ENCODE data around the gene PCBP1. TPM values are rescaled to one million over a fixed set of nuclear protein-coding genes. Genes with fewer than 3 reads are reported as not detected.

The PCBP1 gene
- total and polyA plus RNA-seq, 2 donors from 2014 or later: 224 to 298 TPM

GRCh38 chr2:70061317-70061716 lies 26.0 kb upstream of the PCBP1 start:
- FAIRE-seq (no peak), DNase-seq (no peak)
- H3K9me3 ChIP-seq (ENCODE audit: control insufficient read depth in 2 of 3, insufficient read depth in 1 of 3, low read length in 3 of 3): no peaks in the 10 kb centered on the region
- H3K27ac ChIP-seq (ENCODE audit: low read depth in 2 of 2, low read length in 2 of 2): no peak overlapping the region
- peaks cover 7 to 20% (median 16%) of the 10 kb centered on the region in 3 donors for H3K36me3 ChIP-seq (ENCODE audit: control insufficient read depth in 2 of 3, insufficient read depth in 3 of 3, low read length in 3 of 3)
- no peak overlapping the region for H3K9ac ChIP-seq (ENCODE audit: low read length in 3 of 3)
- TF ChIP-seq CTCF (IDR thresholded peaks at IDR 0.05; ENCODE audit: borderline replicate concordance, extremely low read depth, insufficient read depth): no peak
- no peak overlapping the region for H3K4me3 ChIP-seq (ENCODE audit: low read length in 3 of 3)
- peaks cover 0 to 6% (median 6%) of the 10 kb centered on the region in 3 donors for H3K4me1 ChIP-seq (ENCODE audit: control insufficient read depth in 2 of 3, insufficient read depth in 2 of 3, low read depth in 1 of 3, low read length in 3 of 3)
- intact Hi-C loops (cut with DNase I): loop anchor here (10.0 kb wide), 1 partner anchor 127 kb away; no protein-coding TSS in a partner anchor
- H3K27me3 ChIP-seq (ENCODE audit: control insufficient read depth, insufficient read depth, low read length): no peaks in the 10 kb centered on the region

DNA sequence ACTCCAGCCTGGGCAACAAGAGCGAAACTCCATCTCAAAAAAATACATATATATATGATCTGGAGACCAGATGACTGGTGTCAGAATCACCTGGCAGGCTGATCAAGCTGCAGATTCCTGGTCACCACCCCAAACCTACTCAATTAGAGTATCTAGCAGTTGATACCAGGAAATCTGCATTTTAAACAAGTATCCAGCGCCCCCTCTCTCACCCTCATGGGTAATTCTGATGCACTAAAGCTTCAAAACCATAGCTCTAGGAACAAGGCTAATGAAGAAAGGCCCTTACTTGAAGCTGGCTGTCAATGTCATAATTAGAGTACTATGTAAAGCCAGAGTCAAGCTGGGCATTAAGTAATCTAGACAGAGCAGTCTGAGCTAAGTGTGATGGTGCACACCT lies 25.0 kb upstream of the PCBP1 start:
- H3K4me3 ChIP-seq (ENCODE audit: low read length in 3 of 3): no peak overlapping the region
- intact Hi-C loops (cut with DNase I): loop anchor here (10.0 kb wide), 1 partner anchor 127 kb away; no protein-coding TSS in a partner anchor
- peaks cover 7 to 23% (median 18%) of the 10 kb centered on the region in 3 donors for H3K36me3 ChIP-seq (ENCODE audit: control insufficient read depth in 2 of 3, insufficient read depth in 3 of 3, low read length in 3 of 3)
- FAIRE-seq (no peak), DNase-seq (no peak)
- H3K27ac ChIP-seq (ENCODE audit: low read depth in 2 of 2, low read length in 2 of 2): no peak overlapping the region
- no peak overlapping the region for H3K9ac ChIP-seq (ENCODE audit: low read length in 3 of 3)
- H3K27me3 ChIP-seq (ENCODE audit: control insufficient read depth, insufficient read depth, low read length): no peaks in the 10 kb centered on the region
- peaks cover 0 to 6% (median 6%) of the 10 kb centered on the region in 3 donors for H3K4me1 ChIP-seq (ENCODE audit: control insufficient read depth in 2 of 3, insufficient read depth in 2 of 3, low read depth in 1 of 3, low read length in 3 of 3)
- no peak for TF ChIP-seq CTCF (IDR thresholded peaks at IDR 0.05; ENCODE audit: borderline replicate concordance, extremely low read depth, insufficient read depth)
- no peaks in the 10 kb centered on the region for H3K9me3 ChIP-seq (ENCODE audit: control insufficient read depth in 2 of 3, insufficient read depth in 1 of 3, low read length in 3 of 3)

- TF ChIP-seq CTCF (IDR thresholded peaks at IDR 0.05; ENCODE audit: borderline replicate concordance, extremely low read depth, insufficient read depth): no peak
- Histone ChIP-seq H3K36me3 (ENCODE audit: control insufficient read depth in 2 of 3, insufficient read depth in 3 of 3, low read length in 3 of 3) (peaks cover 9 to 12% (median 9%) of the 10 kb centered on the region in 3 donors), H3K27ac (ENCODE audit: low read depth in 2 of 2, low read length in 2 of 2) (peak overlapping the region in 1 of 2 donors; percentile 23), H3K4me3 (ENCODE audit: low read length in 3 of 3) (no peak overlapping the region), H3K27me3 (ENCODE audit: control insufficient read depth, insufficient read depth, low read length) (no peaks in the 10 kb centered on the region), H3K9me3 (ENCODE audit: control insufficient read depth in 2 of 3, insufficient read depth in 1 of 3, low read length in 3 of 3) (no peaks in the 10 kb centered on the region), H3K4me1 (ENCODE audit: control insufficient read depth in 2 of 3, insufficient read depth in 2 of 3, low read depth in 1 of 3, low read length in 3 of 3) (peaks cover 0 to 12% (median 9%) of the 10 kb centered on the region in 3 donors), H3K9ac (ENCODE audit: low read length in 3 of 3) (no peak overlapping the region)
- DNase-seq (no peak), FAIRE-seq (no peak)
- intact Hi-C loops (cut with DNase I): loop anchor here (10.0 kb wide), 1 partner anchor 133 kb away; no protein-coding TSS in a partner anchor
These were observed 19.2 kb upstream of the PCBP1 start for GRCh38 chr2:70068119-70068518.
